K562 (cell line): ENCODE results near the gene DBP. TPM values are rescaled to one million over a fixed set of nuclear protein-coding genes. Genes with fewer than 3 reads are reported as not detected.
A peak's percentile ranks its signal among the peaks of the same experiment; 100 is the strongest.

Experiments used
- ATAC-seq: fragments of 200-7000 bp; cut with Tn5 transposase; 3 replicates; pipeline ENCODE4 v1.9.1; 2020; ENCODE audit warnings: moderate library complexity
- BruUV-seq: library from RNA; stranded (reverse); fragments of 400-500 nt; replicated peaks from 2 replicates; lab custom pipeline; 2021; lab: Mats Ljungman, UMichigan
- CTCF ChIA-PET: fragments of 300-600 bp; formaldehyde crosslinking; extraction: SDS; loops from one replicate; lab custom pipeline; 2021; ENCODE audit warnings: low intra/inter-chr PET ratio; lab: Yijun Ruan, JAX
- POLR2A ChIA-PET: fragments of 300-600, 350-650 bp; sonication (Branson Sonifier 250); formaldehyde crosslinking; extraction: SDS; loops from one replicate; lab custom pipeline; 2021; ENCODE audit warnings: antibody characterized with exemption, inconsistent platforms; lab: Yijun Ruan, JAX
- DNase-seq, 4 experiments: peaks; one replicate each; pipeline versions ENCODE4 v3.0.0 to v3.0.0-alpha.2; 2011 to 2018; ENCODE audit warnings: low spot score in 3 of 4, mixed read lengths in 3 of 4; ENCODE audit errors: extremely low read depth in 1 of 4
- FAIRE-seq: peaks from 2 replicates; lab custom pipeline; 2011; peaks lifted over from hg19 to GRCh38; lab: Jason Lieb, UNC
- H2AFZ ChIP-seq: 2 replicates; pipeline ENCODE4 v1.6.0; 2011; ENCODE audit warnings: low read depth, low read length, control low read depth, inconsistent platforms
- H3K27ac ChIP-seq: fragments of 200-600 bp; 3 replicates; pipeline ENCODE4 v1.8.0; 2011; ENCODE audit warnings: low read depth, mild to moderate bottlenecking, control low read depth, inconsistent platforms, low read length, moderate library complexity, mixed read lengths; ENCODE audit errors: extremely low read depth
- H3K27me3 ChIP-seq, 2 experiments: fragments of 300-600 bp in 1 of 2; 2 replicates in 1 of 2; 3 replicates in 1 of 2; pipeline versions ENCODE4 v1.6.0 to v1.8.0; 2011; ENCODE audit warnings: inconsistent platforms in 2 of 2, low read length in 2 of 2, mild to moderate bottlenecking in 1 of 2, mixed read lengths in 1 of 2, moderate library complexity in 1 of 2; ENCODE audit not compliant: control insufficient read depth in 2 of 2, insufficient read depth in 2 of 2
- H3K36me3 ChIP-seq: fragments of 300-600 bp; 3 replicates; pipeline ENCODE4 v1.8.0; 2011; ENCODE audit warnings: mild to moderate bottlenecking, low read length, inconsistent platforms; ENCODE audit not compliant: control insufficient read depth, insufficient read depth
- H3K4me1 ChIP-seq, 2 experiments: fragments of 200-600 bp in 1 of 2; replicated peaks in 1 of 2; 2 replicates in 1 of 2; 3 replicates in 1 of 2; pipeline versions ENCODE4 v1.5.1 to v1.8.0; 2011; ENCODE audit warnings: inconsistent platforms in 2 of 2, low read length in 2 of 2, mild to moderate bottlenecking in 1 of 2, mixed read lengths in 1 of 2, moderate library complexity in 1 of 2; ENCODE audit not compliant: control insufficient read depth in 2 of 2, insufficient read depth in 2 of 2
- H3K4me2 ChIP-seq: 2 replicates; pipeline ENCODE4 v1.6.1; 2011; ENCODE audit warnings: low read length, control low read depth, inconsistent platforms, mixed read lengths; ENCODE audit not compliant: insufficient read depth
- H3K4me3 ChIP-seq: fragments of 200-600 bp; sonication (generic), shearing (Covaris generic); 2 replicates; pipeline ENCODE4 v1.5.1; 2016; ENCODE audit warnings: control low read depth, inconsistent platforms
- H3K79me2 ChIP-seq: fragments of 200-600 bp; 3 replicates; pipeline ENCODE4 v1.8.0; 2011; ENCODE audit warnings: low read length, inconsistent platforms; ENCODE audit not compliant: control insufficient read depth, insufficient read depth
- H3K9ac ChIP-seq, 2 experiments: 2 replicates each; pipeline versions ENCODE4 v1.6.0 to v1.6.1; 2011; ENCODE audit warnings: low read depth in 2 of 2, low read length in 2 of 2, control low read depth in 1 of 2, inconsistent platforms in 1 of 2, mild to moderate bottlenecking in 1 of 2, mixed read lengths in 1 of 2; ENCODE audit not compliant: insufficient read depth in 1 of 2
- H3K9me1 ChIP-seq: one replicate; pipeline ENCODE4 v1.6.0; 2011; ENCODE audit warnings: inconsistent platforms, mild to moderate bottlenecking, low read length, moderate library complexity; ENCODE audit not compliant: control insufficient read depth, insufficient read depth
- H3K9me3 ChIP-seq: replicated peaks from 2 replicates; pipeline ENCODE4 v1.5.1; 2011; ENCODE audit warnings: low read depth, low read length, inconsistent platforms; ENCODE audit not compliant: control insufficient read depth, insufficient read depth
- H4K20me1 ChIP-seq: replicated peaks from 2 replicates; pipeline ENCODE4 v1.6.1; 2011; ENCODE audit warnings: low read length, inconsistent platforms, mixed read lengths; ENCODE audit not compliant: control insufficient read depth, insufficient read depth
- BCOR ChIP-seq: fragments of 450-650 bp; IDR thresholded peaks from 2 replicates; pipeline ENCODE4 v1.6.1; 2016
- CBFA2T2 ChIP-seq: fragments of 450-650 bp; conservative IDR thresholded peaks from 2 replicates; pipeline ENCODE4 v1.6.1; 2017; ENCODE audit warnings: mild to moderate bottlenecking
- CBFA2T3 ChIP-seq: fragments of 450-650 bp; IDR thresholded peaks from 2 replicates; pipeline ENCODE4 v1.6.1; 2017
- FOXK2 ChIP-seq, 2 experiments: fragments of 450-650 bp; IDR thresholded peaks in 1 of 2; conservative IDR thresholded peaks in 1 of 2; 2 replicates each; pipeline ENCODE4 v1.6.1; 2016; ENCODE audit warnings: low read depth in 2 of 2, mild to moderate bottlenecking in 1 of 2
- KDM1A ChIP-seq, 2 experiments: fragments of 450-650 bp; IDR thresholded peaks; 2 replicates each; pipeline ENCODE4 v1.6.1; 2016; ENCODE audit warnings: mild to moderate bottlenecking in 2 of 2
- KHSRP ChIP-seq: fragments of 450-650 bp; IDR thresholded peaks from 2 replicates; pipeline ENCODE4 v1.6.1; 2017
- MEF2A ChIP-seq: IDR thresholded peaks from 2 replicates; pipeline ENCODE4 v1.6.1; 2011; ENCODE audit warnings: low read depth, mild to moderate bottlenecking, low read length, moderate library complexity; ENCODE audit not compliant: control insufficient read depth
- MEF2D ChIP-seq: conservative IDR thresholded peaks from 2 replicates; pipeline ENCODE4 v1.6.1; 2016; ENCODE audit warnings: low read depth, missing genetic modification characterization, missing compliant biosample characterization
- NCOA4 ChIP-seq: fragments of 450-650 bp; IDR thresholded peaks from 2 replicates; pipeline ENCODE4 v1.6.1; 2018; ENCODE audit warnings: mild to moderate bottlenecking; ENCODE audit not compliant: partially characterized antibody
- WGBS: fragments of 100-300 bp; shearing (Covaris generic); methylation state at CpG from one replicate; pipeline ENCODE4 v1.1.6; 2016; ENCODE audit warnings: low coverage, mixed read lengths; ENCODE audit not compliant: insufficient coverage; ENCODE audit errors: missing lambda C conversion rate; 5-methylcytosine and 5-hydroxymethylcytosine counted together
- in situ Hi-C: fragments of 300-500 bp; cut with MboI; formaldehyde crosslinking; loops from 4 replicates; pipeline ENCODE4 v1.15.0; 2018; ENCODE audit warnings: inconsistent platforms, mixed read lengths
- intact Hi-C: fragments of 100-400 bp; cut with micrococcal nuclease; formaldehyde crosslinking; loops from 2 replicates; pipeline ENCODE4 v1.14.2; 2022
- polyA plus RNA-seq, 8 experiments: library from polyadenylated mRNA; depleted of rRNA in 4 of 8; stranded (reverse) in 5 of 8; unstranded in 3 of 8; fragments of >200 nt; fragmentation: Nextera tagmentation in 2 of 8; fragmentation: Illumina TruSeq in 1 of 8; extraction: Ambion mirVana in 2 of 8; extraction: Trizol in 1 of 8; gene quantifications; 2 replicates each; pipeline versions ENCODE4 v1.2.1 to v1.2.3, GENCODE V29; 2011 to 2014; ENCODE audit warnings: inconsistent platforms in 1 of 8, missing spikeins in 1 of 8
- total RNA-seq, 7 experiments: library from RNA; depleted of rRNA in 6 of 7; stranded (reverse); fragments of >200 nt in 6 of 7; fragmentation: Illumina TruSeq in 2 of 7; extraction: Trizol in 2 of 7; gene quantifications; 2 replicates each; pipeline versions ENCODE4 v1.2.1 to v1.2.3, GENCODE V29; 2011 to 2021; ENCODE audit warnings: low replicate concordance in 1 of 7

DBP gene
- total and polyA plus RNA-seq, 9 of the 15 experiments (the other 6 are each of a cell fraction or from before 2014, with no cell fraction given): 0.25 to 5.5 (median 1.8) TPM

GRCh38 chr19:48648134-48648533 lies 11.0 kb upstream of the DBP start:
- FAIRE-seq (no peak), ATAC-seq (no peak), DNase-seq (peak in 2 of 4 experiments; percentile 22 to 38)
- no TSS peak for BruUV-seq
- no peak overlapping the region for H3K4me2 ChIP-seq
- CTCF ChIA-PET: interaction anchor here (0.7 kb wide), 1 partner anchor 404 kb away, joined by 5 read pairs; no protein-coding TSS in a partner anchor
- H2AFZ ChIP-seq: no peak overlapping the region
- H3K9me1 ChIP-seq: no peaks in the 10 kb centered on the region
- no peak overlapping the region for H3K9ac ChIP-seq
- no peaks in the 10 kb centered on the region for H3K9me3 ChIP-seq
- H4K20me1 ChIP-seq: no peaks in the 10 kb centered on the region
- peaks cover 25 to 59% of the 10 kb centered on the region in 2 experiments; a peak in 4 of 5 replicates for H3K4me1 ChIP-seq
- H3K4me3 ChIP-seq: no peak overlapping the region
- intact Hi-C loops (loop anchor here (5.0 kb wide), 1 partner anchor 89 kb away; no protein-coding TSS in a partner anchor), in situ Hi-C loops (loop anchor here (5.0 to 10.0 kb wide), 3 partner anchors 94 to 327 kb away; partner anchors contain the start of gene RASIP1)
- POLR2A ChIA-PET: interaction anchor here (0.6 kb wide), 1 partner anchor 8 kb away, joined by 3 read pairs; no protein-coding TSS in a partner anchor
- no peak overlapping the region for H3K27ac ChIP-seq
- WGBS: no CpG with 5 or more reads among the region's 2 CpGs
- no peaks in the 10 kb centered on the region for H3K27me3 ChIP-seq
- no peaks in the 10 kb centered on the region for H3K36me3 ChIP-seq
- TF ChIP-seq CBFA2T2 (0 out of 2 replicates have a peak, but pooled peaks have one; percentile 2), CBFA2T3 (peak; percentile 56), NCOA4 (no peak), FOXK2 (conservative IDR thresholded peaks at IDR 0.05 in 1 of 2, IDR thresholded peaks at IDR 0.05 in 1 of 2; ENCODE audit: low read depth in 2 of 2) (0 out of 4 replicates have a peak, but pooled peaks of 1 of the 2 experiments have one; percentile 19), MEF2A (peak; percentile 68; the same call in 1 of the 2 replicates), BCOR (peak; percentile 33; the same call in 1 of the 2 replicates), KDM1A (IDR thresholded peaks at IDR 0.05) (peak; percentile 16 to 21; a peak in 1 of 4 replicates), MEF2D (tag) (peak; percentile 60), KHSRP (no peak)
- no peaks in the 10 kb centered on the region for H3K79me2 ChIP-seq
